HG02642 (cell line): ENCODE results near the gene THBD.

Experiments used
- ATAC-seq: cut with Tn5 transposase; IDR thresholded peaks from one replicate; pipeline ENCODE4 v1.9.1; 2021; ENCODE audit warnings: mild to moderate bottlenecking; ENCODE audit not compliant: unreplicated experiment, poor library complexity

THBD gene

GRCh38 chr20:23049201-23050075 lies at the start of gene THBD:
Gene THBD, minus strand, starts transcription at chr20:23049672. Its CDS starts 168 bp downstream, at chr20:23049504.
- no peak for ATAC-seq

GRCh38 chr20:23097636-23098580 lies 48.4 kb upstream of the THBD start:
- no peak for ATAC-seq

DNA sequence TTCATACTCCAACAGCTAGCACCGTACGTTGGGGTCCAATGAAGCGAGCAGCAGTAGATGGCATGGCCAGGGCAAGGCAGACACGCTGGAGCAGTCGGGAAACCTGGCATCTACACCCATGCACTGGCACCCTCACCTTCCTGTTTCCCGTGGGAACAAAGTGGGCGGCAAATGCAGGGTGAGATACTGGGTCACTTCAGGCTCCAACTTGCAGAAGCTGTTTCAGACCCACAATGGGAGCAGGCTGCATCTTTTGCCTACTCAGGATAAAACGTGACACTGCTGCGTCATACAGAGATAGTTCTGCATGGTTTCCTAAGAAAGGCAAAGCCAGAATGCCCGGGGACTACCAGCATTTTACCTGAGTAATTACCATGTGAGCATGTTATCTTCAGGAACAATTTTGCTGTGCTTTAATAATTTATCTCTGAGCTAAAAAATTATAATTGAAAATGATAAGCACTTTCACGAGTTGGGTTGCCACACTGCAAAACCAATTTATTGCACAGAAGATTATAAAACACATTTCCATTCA lies 47.6 kb upstream of the THBD start:
- no peak for ATAC-seq

- ATAC-seq, result no peak
Observed at GRCh38 chr20:23096097-23096496, 46.6 kb upstream of the THBD start.

GRCh38 chr20:23095499-23095898 lies 46.0 kb upstream of the THBD start:
- ATAC-seq, result no peak

DNA sequence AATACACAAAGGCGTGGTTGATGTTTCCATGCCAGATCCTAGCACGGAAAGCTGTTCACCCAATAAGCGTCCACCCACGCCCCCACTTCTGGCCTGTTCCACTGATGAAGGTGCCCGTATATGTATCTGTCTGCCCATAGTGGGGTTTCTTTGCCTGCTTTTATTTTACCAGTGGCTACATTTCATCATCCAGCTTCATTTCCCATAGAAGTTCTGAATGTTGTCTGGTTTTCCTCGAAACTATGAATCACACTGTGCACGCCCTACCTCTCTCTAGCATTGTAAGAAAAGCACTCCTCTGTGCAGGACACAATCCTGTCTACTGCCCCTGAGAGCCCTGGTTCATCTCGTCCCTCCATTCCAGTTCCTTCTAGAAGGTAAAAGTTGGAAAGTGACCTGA lies 45.5 kb upstream of the THBD start:
- ATAC-seq, result no peak

DNA sequence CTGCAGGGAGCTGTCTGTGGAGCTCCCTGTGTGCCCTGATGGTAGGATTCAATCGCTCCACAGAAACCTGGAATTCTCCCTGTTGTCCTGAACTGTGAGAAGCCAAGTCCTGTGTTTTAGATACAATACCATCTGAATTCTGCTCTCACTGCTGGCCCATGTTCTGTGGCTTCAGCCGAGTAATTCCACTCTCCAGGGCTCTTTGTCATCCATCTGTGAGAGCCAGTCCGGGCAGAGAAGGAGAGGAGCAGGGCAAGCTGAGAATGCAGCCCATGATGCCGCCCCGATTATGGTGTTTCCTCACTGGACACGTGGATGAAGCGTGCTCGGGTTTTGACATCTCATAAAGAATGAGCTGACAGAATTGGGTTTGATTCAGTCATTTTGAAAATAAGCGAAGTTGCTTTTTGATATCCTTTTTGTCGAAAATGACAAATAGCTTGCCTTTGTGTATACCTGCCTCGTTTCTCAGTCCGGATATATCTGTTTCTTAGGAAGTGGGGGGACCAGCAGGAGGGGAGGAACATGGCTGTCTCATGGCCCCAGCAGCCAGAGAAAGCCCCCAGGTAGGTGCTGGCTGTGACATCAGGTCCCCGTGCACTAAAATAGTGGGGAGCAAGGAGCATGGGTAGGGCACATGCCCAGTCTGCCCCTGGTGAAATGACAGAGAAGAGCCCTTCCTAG lies 44.9 kb upstream of the THBD start:
- ATAC-seq, result no peak

DNA sequence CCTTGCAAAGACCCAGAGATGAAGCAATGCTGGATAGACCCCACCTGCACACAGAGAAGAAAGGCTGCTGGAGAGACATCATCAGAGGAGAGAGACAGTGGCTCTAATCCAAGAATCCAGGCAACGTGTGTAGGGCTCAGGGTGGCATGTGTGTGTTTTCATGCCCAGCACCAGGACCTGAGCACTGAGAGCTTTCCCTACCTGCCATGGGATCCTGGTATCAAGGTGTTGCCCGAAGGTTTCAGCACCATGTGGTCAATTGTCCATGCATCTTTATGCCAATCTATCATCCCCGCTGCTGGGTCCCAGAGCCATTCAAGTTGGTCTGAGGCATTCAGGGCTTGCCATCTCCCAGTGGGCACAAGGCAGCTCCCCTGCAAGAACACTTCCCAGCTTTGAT lies 44.1 kb upstream of the THBD start:
- ATAC-seq, result no peak

DNA sequence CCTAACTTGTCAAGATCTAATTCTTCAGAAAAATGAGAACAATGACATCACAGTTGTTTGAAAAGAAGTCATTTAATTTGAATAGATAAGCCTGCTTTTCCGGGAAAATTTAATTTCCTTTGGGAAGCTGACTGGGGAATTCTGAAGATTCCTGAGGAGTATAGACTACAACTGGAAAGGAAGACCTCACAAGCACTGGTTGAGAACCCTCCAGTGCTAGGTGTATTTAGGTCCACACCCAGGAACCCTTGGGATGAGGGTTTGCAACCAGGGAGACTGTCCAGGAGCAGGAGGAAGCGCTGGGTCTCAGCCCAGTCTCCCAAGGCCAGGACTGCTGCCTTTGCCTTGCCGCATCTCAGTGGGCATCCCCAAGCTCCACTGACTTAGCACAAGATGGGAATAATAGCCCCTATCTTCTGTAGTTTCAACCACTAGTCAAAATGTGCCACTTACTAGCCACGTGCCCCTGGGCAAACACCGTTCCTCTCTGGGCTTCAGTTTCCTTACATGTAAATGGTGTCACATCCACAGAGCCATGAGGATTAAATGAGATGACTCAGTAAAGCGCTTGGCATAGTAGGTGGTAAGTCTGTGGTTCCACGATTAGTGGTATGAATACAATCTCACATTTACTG lies 43.5 kb upstream of the THBD start:
- ATAC-seq, result no peak

DNA sequence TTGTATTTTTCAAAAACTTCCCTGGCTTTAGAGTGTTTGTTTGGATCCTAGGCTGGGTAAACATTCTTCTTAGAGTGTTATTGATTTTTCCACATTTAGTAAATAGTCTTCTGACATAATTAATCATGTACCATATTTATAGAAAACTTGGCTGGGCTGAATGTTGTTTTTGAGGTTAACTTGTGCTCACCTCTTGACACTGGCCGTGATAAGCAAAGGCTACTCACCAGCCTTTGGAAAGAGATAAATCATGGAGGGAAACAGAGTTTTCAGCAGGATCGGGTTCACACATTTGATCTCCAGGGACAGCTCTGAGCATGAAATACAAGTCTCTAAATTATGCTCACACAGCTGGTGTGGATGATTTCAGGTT lies 42.9 kb upstream of the THBD start:
- ATAC-seq, result no peak

DNA sequence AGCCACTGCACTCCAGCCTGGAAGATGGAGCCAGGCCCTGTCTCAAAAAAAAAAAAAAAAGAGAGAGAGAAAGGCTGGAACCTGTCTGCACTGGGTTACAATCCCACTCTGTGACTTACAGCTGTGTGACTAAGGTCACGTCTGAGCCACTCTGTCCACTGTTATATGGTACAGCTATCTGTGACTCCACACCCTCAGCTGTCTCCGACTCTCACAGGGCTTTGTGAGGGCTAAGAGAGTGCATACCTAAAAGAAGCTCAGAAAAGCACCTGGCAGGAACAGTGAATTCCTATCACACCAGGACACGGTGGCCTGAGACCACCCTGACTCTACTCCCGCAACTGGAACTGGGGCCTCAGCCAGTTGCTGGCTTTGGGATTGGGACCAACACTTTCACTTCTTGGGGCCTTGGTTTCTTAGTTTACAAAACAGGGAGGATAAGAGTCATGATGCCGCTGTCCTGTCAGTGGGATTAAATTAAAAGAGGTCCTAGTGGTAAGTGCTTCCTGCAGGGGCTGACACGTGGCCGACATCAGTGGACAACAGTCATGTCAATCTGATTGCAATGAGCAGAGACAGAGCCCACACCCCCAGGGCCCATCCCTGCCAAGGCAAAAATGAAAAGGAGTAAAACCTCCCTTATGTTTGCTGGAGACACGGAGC lies 42.4 kb upstream of the THBD start:
- no peak for ATAC-seq

DNA sequence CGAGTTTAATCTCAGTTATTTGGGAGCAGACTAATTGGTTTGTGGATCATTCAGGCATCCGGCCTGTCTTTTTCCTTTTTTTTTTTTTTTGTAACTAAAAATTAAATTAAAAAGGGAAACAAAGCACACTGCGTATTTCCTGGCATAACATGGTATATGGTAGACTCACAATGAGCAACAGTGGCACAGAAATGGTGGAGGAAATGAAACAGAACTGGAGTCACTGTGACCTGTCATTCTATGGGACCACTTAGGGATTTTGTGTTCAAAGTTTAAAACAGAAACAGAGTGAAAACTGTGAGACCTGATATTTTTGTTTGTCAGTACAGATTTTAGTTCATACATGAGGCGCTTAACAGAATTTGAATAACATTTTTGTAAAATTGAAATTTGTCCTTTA lies 41.4 kb upstream of the THBD start:
- no peak for ATAC-seq

- no peak for ATAC-seq
Observed at GRCh38 chr20:23090147-23090546, 40.7 kb upstream of the THBD start.

DNA sequence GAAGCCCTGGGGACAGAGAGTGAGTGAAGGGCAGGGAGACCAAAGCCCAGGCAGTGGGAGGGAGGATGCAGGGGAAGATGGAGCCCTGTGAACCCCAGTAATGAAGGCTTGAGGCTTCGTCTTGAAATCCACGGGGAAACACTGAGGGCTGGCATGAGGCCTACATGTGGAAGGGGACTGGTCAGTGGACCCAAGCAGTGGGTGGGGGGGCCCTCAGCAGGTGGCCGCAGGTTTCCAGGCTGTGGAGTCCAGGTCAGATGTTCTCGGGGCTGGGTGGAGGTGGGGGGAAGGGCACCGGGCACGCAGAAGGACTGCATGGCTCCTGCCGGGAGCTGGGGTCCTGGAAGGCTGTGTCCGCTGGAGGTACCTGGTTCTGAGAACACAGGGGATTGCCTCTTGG lies 39.4 kb upstream of the THBD start:
- no peak for ATAC-seq

GRCh38 chr20:23087587-23088251 lies 38.2 kb upstream of the THBD start:
- no peak for ATAC-seq

- no peak for ATAC-seq
Observed at GRCh38 chr20:23086931-23087411, 37.5 kb upstream of the THBD start.

GRCh38 chr20:23086056-23086566 lies 36.6 kb upstream of the THBD start, which contains the start of gene CD93:
Gene CD93, minus strand, starts transcription at chr20:23086324. Its CDS starts 132 bp downstream, at chr20:23086192.
- no peak for ATAC-seq

DNA sequence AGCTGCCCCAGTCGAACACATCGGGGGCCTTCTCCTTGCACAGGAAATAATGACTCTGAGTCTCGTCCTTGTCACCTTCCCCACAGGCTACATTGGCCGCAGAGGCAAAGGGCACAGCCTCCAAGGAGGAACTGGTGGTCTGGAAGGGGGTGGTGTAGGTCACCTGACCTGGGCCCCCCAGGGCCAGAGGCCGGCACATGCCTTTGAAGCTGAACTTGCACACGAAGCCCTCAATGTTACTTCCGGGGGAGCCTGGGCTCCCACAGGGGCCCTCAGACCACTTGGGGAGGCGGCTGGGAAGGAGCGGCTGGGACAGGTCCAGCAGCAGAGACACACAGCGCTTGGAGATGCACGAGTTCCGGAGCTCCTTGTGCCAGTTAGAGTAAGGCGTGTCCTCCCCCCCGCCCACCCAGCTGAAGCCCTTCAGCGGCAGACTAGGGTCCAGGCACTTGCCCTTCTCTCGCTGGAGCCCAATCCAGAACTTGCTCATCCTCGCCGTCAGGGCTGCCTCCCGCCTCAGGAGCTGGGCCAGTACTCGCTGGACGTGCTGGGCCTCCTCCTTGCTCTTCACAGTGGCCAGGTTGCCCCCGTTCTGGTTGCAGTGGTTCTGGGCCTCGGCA lies 36.1 kb upstream of the THBD start:
- ATAC-seq, result no peak
